PC-3 (cell line): Measurements from ENCODE around the gene CACNG5. TPM values are rescaled to one million over a fixed set of nuclear protein-coding genes. Genes with fewer than 3 reads are reported as not detected.

ENCODE experiments used
- ATAC-seq: fragments of 200-7000 bp; cut with Tn5 transposase; 2 replicates; pipeline ENCODE4 v1.9.1; 2020; ENCODE audit warnings: mild to moderate bottlenecking, moderate library complexity
- BruUV-seq: library from RNA; stranded (reverse); fragments of 400-500 nt; replicated peaks from 2 replicates; lab custom pipeline; 2021; lab: Mats Ljungman, UMichigan
- CTCF ChIA-PET: fragments of 300-600 bp; sonication (Branson Sonifier 250); formaldehyde crosslinking; loops from one replicate; lab custom pipeline; 2022; ENCODE audit warnings: antibody characterized with exemption; lab: Charles Lee
- POLR2A ChIA-PET: fragments of 300-600 bp; sonication (Branson Sonifier 250); formaldehyde crosslinking; loops from one replicate; lab custom pipeline; 2022; ENCODE audit warnings: antibody characterized with exemption; ENCODE audit not compliant: unreplicated experiment; lab: Charles Lee
- DNase-seq: peaks from one replicate; pipeline ENCODE4 v3.0.0-alpha.2; 2015
- H2AFZ ChIP-seq: fragments of 300-600 bp; sonication (generic); 2 replicates; pipeline ENCODE4 v1.6.0; 2016; ENCODE audit warnings: antibody characterized with exemption, low read length
- H3F3A ChIP-seq: fragments of 300-600 bp; sonication (generic); one replicate; pipeline ENCODE4 v1.6.0; 2017; ENCODE audit warnings: antibody characterized with exemption, low read length, control low read depth, mild to moderate bottlenecking; ENCODE audit not compliant: unreplicated experiment
- H3K27ac ChIP-seq: fragments of 300-600 bp; sonication (generic); 2 replicates; pipeline ENCODE4 v1.5.1; 2016; ENCODE audit warnings: mild to moderate bottlenecking, low read length
- H3K27me3 ChIP-seq: fragments of 300-600 bp; sonication (generic); 2 replicates; pipeline ENCODE4 v1.6.1; 2016; ENCODE audit warnings: low read length, mixed read lengths
- H3K36me3 ChIP-seq: fragments of 300-600 bp; sonication (generic); 2 replicates; pipeline ENCODE4 v1.6.1; 2016; ENCODE audit warnings: low read depth, mixed run types, low read length, mixed read lengths
- H3K4me1 ChIP-seq: fragments of 300-600 bp; sonication (generic); 2 replicates; pipeline ENCODE4 v1.5.1; 2016; ENCODE audit warnings: low read length; ENCODE audit not compliant: insufficient read depth
- H3K4me2 ChIP-seq: fragments of 300-600 bp; sonication (generic); 2 replicates; pipeline ENCODE4 v1.6.0; 2016; ENCODE audit warnings: low read length
- H3K4me3 ChIP-seq: fragments of 300-600 bp; sonication (generic); 2 replicates; pipeline ENCODE4 v1.5.1; 2016; ENCODE audit warnings: mild to moderate bottlenecking, low read length, mixed read lengths
- H3K79me2 ChIP-seq: fragments of 300-600 bp; sonication (generic); 2 replicates; pipeline ENCODE4 v1.6.1; 2017; ENCODE audit warnings: low read length, mixed read lengths
- H3K9ac ChIP-seq: fragments of 300-600 bp; sonication (generic); 2 replicates; pipeline ENCODE4 v1.6.0; 2016; ENCODE audit warnings: mild to moderate bottlenecking, low read length
- H3K9me2 ChIP-seq: fragments of 300-600 bp; sonication (generic); replicated peaks from 2 replicates; pipeline ENCODE4 v1.6.1; 2016; ENCODE audit warnings: mixed run types, low read length, mixed read lengths
- H3K9me3 ChIP-seq: fragments of 300-600 bp; sonication (generic); 2 replicates; pipeline ENCODE4 v1.6.1; 2016; ENCODE audit warnings: low read length, mixed read lengths
- H4K20me1 ChIP-seq: fragments of 300-600 bp; sonication (generic); 2 replicates; pipeline ENCODE4 v1.6.1; 2016; ENCODE audit warnings: low read length, mixed read lengths
- EZH2 ChIP-seq: fragments of 300-600 bp; sonication (generic); IDR thresholded peaks from one replicate; pipeline ENCODE4 v1.6.1; 2017; ENCODE audit warnings: antibody characterized with exemption, mild to moderate bottlenecking, low read length; ENCODE audit not compliant: unreplicated experiment
- EZH2phosphoT487 ChIP-seq: fragments of 300-600 bp; sonication (generic); IDR thresholded peaks from 2 replicates; pipeline ENCODE4 v1.6.1; 2018; ENCODE audit warnings: mild to moderate bottlenecking, antibody characterized with exemption, low read length, borderline replicate concordance
- intact Hi-C: fragments of 100-400 bp; cut with micrococcal nuclease; formaldehyde crosslinking; loops from 2 replicates; pipeline ENCODE4 v1.9.0; 2023
- total RNA-seq: library from RNA; depleted of rRNA; stranded (reverse); fragments of >200 nt; gene quantifications from 2 replicates; pipeline ENCODE4 v1.2.3, GENCODE V29; 2014
- TF ChIP-seq, protein P1 (sequence below): fragments of 300-600 bp; sonication (generic); conservative IDR thresholded peaks from 2 replicates; pipeline ENCODE4 v1.5.1; 2017; ENCODE audit warnings: antibody characterized with exemption, low read depth, mild to moderate bottlenecking, low read length

Gene CACNG5
- total RNA-seq, 1 experiment from 2014 or later: not detected

GRCh38 chr17:66892246-66892645 lies 57.3 kb downstream of the CACNG5 start:
- no peak for TF ChIP-seq EZH2
- TF ChIP-seq EZH2phosphoT487: no peak
- TF ChIP-seq, protein P1, sequence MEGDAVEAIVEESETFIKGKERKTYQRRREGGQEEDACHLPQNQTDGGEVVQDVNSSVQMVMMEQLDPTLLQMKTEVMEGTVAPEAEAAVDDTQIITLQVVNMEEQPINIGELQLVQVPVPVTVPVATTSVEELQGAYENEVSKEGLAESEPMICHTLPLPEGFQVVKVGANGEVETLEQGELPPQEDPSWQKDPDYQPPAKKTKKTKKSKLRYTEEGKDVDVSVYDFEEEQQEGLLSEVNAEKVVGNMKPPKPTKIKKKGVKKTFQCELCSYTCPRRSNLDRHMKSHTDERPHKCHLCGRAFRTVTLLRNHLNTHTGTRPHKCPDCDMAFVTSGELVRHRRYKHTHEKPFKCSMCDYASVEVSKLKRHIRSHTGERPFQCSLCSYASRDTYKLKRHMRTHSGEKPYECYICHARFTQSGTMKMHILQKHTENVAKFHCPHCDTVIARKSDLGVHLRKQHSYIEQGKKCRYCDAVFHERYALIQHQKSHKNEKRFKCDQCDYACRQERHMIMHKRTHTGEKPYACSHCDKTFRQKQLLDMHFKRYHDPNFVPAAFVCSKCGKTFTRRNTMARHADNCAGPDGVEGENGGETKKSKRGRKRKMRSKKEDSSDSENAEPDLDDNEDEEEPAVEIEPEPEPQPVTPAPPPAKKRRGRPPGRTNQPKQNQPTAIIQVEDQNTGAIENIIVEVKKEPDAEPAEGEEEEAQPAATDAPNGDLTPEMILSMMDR: no peak
- no peaks in the 10 kb centered on the region for H3F3A ChIP-seq
- DNase-seq (no peak), ATAC-seq (no peak)
- intact Hi-C loops: no loop called here
- H2AFZ ChIP-seq: no peak overlapping the region
- H3K36me3 ChIP-seq: no peaks in the 10 kb centered on the region
- no peaks in the 10 kb centered on the region for H3K9me2 ChIP-seq
- no peaks in the 10 kb centered on the region for H4K20me1 ChIP-seq
- no peaks in the 10 kb centered on the region for H3K9me3 ChIP-seq
- H3K27me3 ChIP-seq: peaks cover 37% of the 10 kb centered on the region
- no TSS peak for BruUV-seq
- H3K4me2 ChIP-seq: no peak overlapping the region
- no peaks in the 10 kb centered on the region for H3K4me1 ChIP-seq
- H3K27ac ChIP-seq: no peak overlapping the region
- ChIA-PET POLR2A (no interaction called here), CTCF (no interaction called here)
- no peak overlapping the region for H3K4me3 ChIP-seq
- no peak overlapping the region for H3K9ac ChIP-seq
- no peaks in the 10 kb centered on the region for H3K79me2 ChIP-seq

DNA sequence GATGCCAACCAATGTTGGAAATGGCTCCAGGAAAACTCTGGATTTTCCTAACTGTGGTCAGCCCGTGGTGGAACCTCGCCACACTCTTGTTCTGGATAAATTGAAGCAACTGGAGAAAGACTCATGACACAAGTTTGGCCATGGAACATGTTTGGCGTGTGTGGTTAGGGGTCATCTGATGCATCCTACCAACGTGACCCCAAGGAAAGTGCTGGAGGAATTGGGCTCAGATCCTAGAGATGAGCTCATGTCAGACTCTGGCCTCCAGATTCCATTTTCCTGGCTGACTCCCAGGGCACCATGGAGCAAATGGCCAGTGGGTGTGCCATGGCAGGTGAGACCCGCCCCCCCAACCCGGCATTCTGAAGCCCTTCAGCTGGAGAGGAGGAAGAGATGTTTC lies 58.5 kb downstream of the CACNG5 start:
- no TSS peak for BruUV-seq
- peaks cover 32% of the 10 kb centered on the region for H3K27me3 ChIP-seq
- H3K9me2 ChIP-seq: no peaks in the 10 kb centered on the region
- H3K27ac ChIP-seq: no peak overlapping the region
- DNase-seq (no peak), ATAC-seq (no peak)
- no peak overlapping the region for H3K4me3 ChIP-seq
- H3K9ac ChIP-seq: no peak overlapping the region
- no peaks in the 10 kb centered on the region for H3K36me3 ChIP-seq
- H3K79me2 ChIP-seq: no peaks in the 10 kb centered on the region
- no peak overlapping the region for H3K4me2 ChIP-seq
- intact Hi-C loops: no loop called here
- POLR2A ChIA-PET: interaction anchor here (0.7 kb wide), 1 partner anchor 198 kb away, joined by 3 read pairs; no protein-coding TSS in a partner anchor
- CTCF ChIA-PET: no interaction called here
- H2AFZ ChIP-seq: no peak overlapping the region
- H3K4me1 ChIP-seq: no peaks in the 10 kb centered on the region
- H4K20me1 ChIP-seq: no peaks in the 10 kb centered on the region
- no peaks in the 10 kb centered on the region for H3F3A ChIP-seq
- no peaks in the 10 kb centered on the region for H3K9me3 ChIP-seq
- TF ChIP-seq EZH2 (no peak), EZH2phosphoT487 (no peak)
- TF ChIP-seq, protein P1: no peak

DNA sequence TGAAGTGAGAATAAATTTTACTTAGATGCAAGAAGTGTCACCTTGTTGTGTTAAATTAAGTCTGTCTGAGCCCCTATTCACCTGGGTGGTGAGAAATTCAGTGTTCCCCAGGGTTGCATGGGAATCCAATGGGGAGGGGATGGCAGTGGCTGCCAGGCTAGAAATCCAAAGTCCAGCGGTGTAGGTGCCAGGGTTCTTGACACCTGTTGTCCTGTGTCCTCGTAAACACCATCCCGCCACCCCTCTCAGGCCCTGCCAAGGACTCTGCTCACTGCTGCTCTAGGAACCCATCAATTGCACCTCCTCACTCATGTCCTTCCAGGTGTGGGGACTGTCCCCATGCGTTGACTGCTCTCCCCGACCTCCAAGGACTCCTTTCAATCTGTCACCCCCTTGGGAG lies 58.9 kb downstream of the CACNG5 start:
- ATAC-seq (no peak), DNase-seq (no peak)
- Histone ChIP-seq H3K27me3 (peaks cover 32% of the 10 kb centered on the region), H3K9me3 (no peaks in the 10 kb centered on the region), H3F3A (no peaks in the 10 kb centered on the region), H3K36me3 (no peaks in the 10 kb centered on the region), H3K4me1 (no peaks in the 10 kb centered on the region), H3K4me3 (no peak overlapping the region), H3K27ac (no peak overlapping the region), H3K9me2 (no peaks in the 10 kb centered on the region), H3K9ac (no peak overlapping the region), H4K20me1 (no peaks in the 10 kb centered on the region), H3K4me2 (no peak overlapping the region), H2AFZ (no peak overlapping the region), H3K79me2 (no peaks in the 10 kb centered on the region)
- POLR2A ChIA-PET: interaction anchor here (0.7 kb wide), 1 partner anchor 197 kb away, joined by 3 read pairs; no protein-coding TSS in a partner anchor
- BruUV-seq: no TSS peak
- intact Hi-C loops: no loop called here
- no peak for TF ChIP-seq EZH2
- TF ChIP-seq EZH2phosphoT487: no peak
- TF ChIP-seq, protein P1: no peak
- CTCF ChIA-PET: no interaction called here
